ENCODE data around the gene TBC1D10A.

DNA sequence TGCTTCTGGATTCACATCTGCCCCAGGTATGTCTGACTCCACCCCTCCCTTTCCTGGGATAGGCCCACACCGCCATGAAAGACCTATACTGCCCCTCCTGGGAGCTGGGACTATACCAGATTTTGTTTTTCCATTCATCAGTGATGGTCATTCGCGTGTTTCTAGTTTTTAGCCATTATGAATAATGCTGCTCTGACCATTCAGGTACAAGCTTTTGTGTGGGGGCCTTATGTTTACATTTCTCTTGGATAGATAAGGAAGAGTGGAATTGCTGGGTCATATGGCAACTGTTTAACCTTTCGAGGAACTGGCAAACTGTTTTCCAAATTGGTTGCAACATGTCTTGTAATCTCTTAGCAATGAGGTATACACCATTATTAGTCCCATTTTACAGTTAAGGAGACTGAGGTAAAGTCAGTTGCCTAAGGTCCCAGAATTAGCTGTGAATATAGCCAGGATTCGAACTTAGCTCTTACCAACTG lies 1.2 kb upstream of the TBC1D10A start:
- TF ChIP-seq POLR2AphosphoS5 (IDR thresholded peaks at IDR 0.05; ENCODE audit: low read depth, low read length) (no peak), TAF1 (IDR thresholded peaks at IDR 0.05; ENCODE audit: borderline replicate concordance, insufficient read depth, low read length) (no peak), FOXP2 (optimal IDR thresholded peaks at IDR 0.05; ENCODE audit: borderline replicate concordance, extremely low read depth, extremely low read length, insufficient read depth) (no peak), SIN3A (IDR thresholded peaks at IDR 0.05; ENCODE audit: borderline replicate concordance, insufficient read depth, low read length) (no peak)
- TF ChIP-seq, protein P1, sequence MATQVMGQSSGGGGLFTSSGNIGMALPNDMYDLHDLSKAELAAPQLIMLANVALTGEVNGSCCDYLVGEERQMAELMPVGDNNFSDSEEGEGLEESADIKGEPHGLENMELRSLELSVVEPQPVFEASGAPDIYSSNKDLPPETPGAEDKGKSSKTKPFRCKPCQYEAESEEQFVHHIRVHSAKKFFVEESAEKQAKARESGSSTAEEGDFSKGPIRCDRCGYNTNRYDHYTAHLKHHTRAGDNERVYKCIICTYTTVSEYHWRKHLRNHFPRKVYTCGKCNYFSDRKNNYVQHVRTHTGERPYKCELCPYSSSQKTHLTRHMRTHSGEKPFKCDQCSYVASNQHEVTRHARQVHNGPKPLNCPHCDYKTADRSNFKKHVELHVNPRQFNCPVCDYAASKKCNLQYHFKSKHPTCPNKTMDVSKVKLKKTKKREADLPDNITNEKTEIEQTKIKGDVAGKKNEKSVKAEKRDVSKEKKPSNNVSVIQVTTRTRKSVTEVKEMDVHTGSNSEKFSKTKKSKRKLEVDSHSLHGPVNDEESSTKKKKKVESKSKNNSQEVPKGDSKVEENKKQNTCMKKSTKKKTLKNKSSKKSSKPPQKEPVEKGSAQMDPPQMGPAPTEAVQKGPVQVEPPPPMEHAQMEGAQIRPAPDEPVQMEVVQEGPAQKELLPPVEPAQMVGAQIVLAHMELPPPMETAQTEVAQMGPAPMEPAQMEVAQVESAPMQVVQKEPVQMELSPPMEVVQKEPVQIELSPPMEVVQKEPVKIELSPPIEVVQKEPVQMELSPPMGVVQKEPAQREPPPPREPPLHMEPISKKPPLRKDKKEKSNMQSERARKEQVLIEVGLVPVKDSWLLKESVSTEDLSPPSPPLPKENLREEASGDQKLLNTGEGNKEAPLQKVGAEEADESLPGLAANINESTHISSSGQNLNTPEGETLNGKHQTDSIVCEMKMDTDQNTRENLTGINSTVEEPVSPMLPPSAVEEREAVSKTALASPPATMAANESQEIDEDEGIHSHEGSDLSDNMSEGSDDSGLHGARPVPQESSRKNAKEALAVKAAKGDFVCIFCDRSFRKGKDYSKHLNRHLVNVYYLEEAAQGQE (IDR thresholded peaks at IDR 0.05; ENCODE audit: insufficient read depth in 1 of 2, low read depth in 2 of 2, low read length in 2 of 2): no peak
